HepG2 (cell line): ENCODE data around the gene TBL3.
"Not testable (repeated sequence)": the region's sequence is repeated elsewhere in the genome, so short reads cannot be mapped to it uniquely, and the experiment has no call there.

Experiments
- HBP1 ChIP-seq: IDR thresholded peaks from 2 replicates; pipeline ENCODE4 v1.6.1; 2016; ENCODE audit warnings: low read depth, control low read depth
- HOXA7 ChIP-seq: sonication (generic); formaldehyde crosslinking; IDR thresholded peaks from 2 replicates; pipeline ENCODE4 v1.8.1; 2022; ENCODE audit warnings: mild to moderate bottlenecking, missing genetic modification reagents, moderate library complexity
- JUN ChIP-seq: sonication (generic); formaldehyde crosslinking; IDR thresholded peaks from 2 replicates; pipeline ENCODE4 v1.4.0; 2020; ENCODE audit warnings: mild to moderate bottlenecking, missing genetic modification reagents
- KDM4B ChIP-seq: sonication (generic); formaldehyde crosslinking; IDR thresholded peaks from 2 replicates; pipeline ENCODE4 v1.4.0; 2020; ENCODE audit warnings: missing genetic modification reagents
- RBM22 ChIP-seq: fragments of 200-400 bp; formaldehyde crosslinking; optimal IDR thresholded peaks from 2 replicates; pipeline ENCODE3; 2017; ENCODE audit warnings: mild to moderate bottlenecking, low read length, moderate library complexity
- SIN3A ChIP-seq: IDR thresholded peaks from 2 replicates; pipeline ENCODE4 v1.6.1; 2011; ENCODE audit warnings: low read depth, mild to moderate bottlenecking, control low read depth, low read length, borderline replicate concordance
- ZBTB10 ChIP-seq: sonication (generic); formaldehyde crosslinking; IDR thresholded peaks from 2 replicates; pipeline ENCODE4 v1.4.0; 2020; ENCODE audit warnings: missing genetic modification reagents, borderline replicate concordance
- ZNF451 ChIP-seq: sonication (generic); formaldehyde crosslinking; IDR thresholded peaks from 2 replicates; pipeline ENCODE4 v1.5.0; 2020; ENCODE audit warnings: mild to moderate bottlenecking, missing genetic modification reagents
- ZNF501 ChIP-seq: sonication (generic); formaldehyde crosslinking; IDR thresholded peaks from 2 replicates; pipeline ENCODE4 v1.5.1; 2020; ENCODE audit warnings: mild to moderate bottlenecking, moderate library complexity, missing genetic modification reagents

- not testable (repeated sequence) for TF ChIP-seq HBP1 (CRISPR knock-in tag); RBM22; ZBTB10 (CRISPR knock-in tag); JUN (CRISPR knock-in tag); KDM4B (CRISPR knock-in tag); ZNF451 (CRISPR knock-in tag); ZNF501; SIN3A; HOXA7 (CRISPR knock-in tag)
Measured at GRCh38 chr16:2011726-2012125, 39.9 kb downstream of the TBL3 start.
